T-helper 2 cell treated with Interferon-gamma antibody and Interleukin-4, amounts not matched to agents 5 μg/mL and 100 μg/mL, for 36 hours (primary cell): ENCODE measurements around the gene CFAP410.

Experiments used
- DNase-seq: peaks from one replicate; pipeline ENCODE4 v3.0.0; 2021; ENCODE audit warnings: low spot score
- H3K27ac Mint-ChIP-seq: one replicate; pipeline ENCODE4 v1.8.0; 2021; ENCODE audit warnings: mild to moderate bottlenecking, mixed read lengths
- H3K27me3 Mint-ChIP-seq: one replicate; pipeline ENCODE4 v1.8.0; 2021; ENCODE audit warnings: low read depth, mixed read lengths
- H3K36me3 Mint-ChIP-seq: one replicate; pipeline ENCODE4 v1.8.0; 2021; ENCODE audit warnings: low read depth, mixed read lengths
- H3K4me1 Mint-ChIP-seq: one replicate; pipeline ENCODE4 v1.8.0; 2021; ENCODE audit warnings: low read depth, mixed read lengths
- H3K4me3 Mint-ChIP-seq: one replicate; pipeline ENCODE4 v1.8.0; 2022; ENCODE audit warnings: mild to moderate bottlenecking, moderate library complexity, mixed read lengths
- H3K9me3 Mint-ChIP-seq: one replicate; pipeline ENCODE4 v1.8.0; 2021; ENCODE audit warnings: mixed read lengths

CFAP410 gene

DNA sequence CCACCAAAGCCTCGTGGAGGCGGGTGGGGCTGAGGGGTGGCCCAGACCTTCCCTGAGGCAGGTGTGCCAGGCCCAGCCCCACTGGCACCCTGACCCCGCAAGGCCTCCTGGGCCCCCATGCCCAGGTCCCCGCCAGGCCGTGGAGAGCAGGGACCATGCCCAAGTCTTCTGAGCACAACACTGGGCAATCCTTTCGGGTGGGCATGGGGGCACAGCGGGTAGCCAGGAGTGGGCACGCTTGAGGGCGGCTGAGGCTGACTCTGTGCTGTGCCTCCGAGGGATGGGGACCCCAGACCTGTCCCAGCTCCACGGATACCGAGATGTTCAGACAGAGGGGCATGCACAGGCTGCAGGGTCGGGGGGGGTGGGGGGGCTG, 12.9 kb downstream of the CFAP410 start:
- H3K9me3 Mint-ChIP-seq: no peaks in the 10 kb centered on the region
- H3K36me3 Mint-ChIP-seq: peaks cover 9% of the 10 kb centered on the region
- H3K4me3 Mint-ChIP-seq: no peak overlapping the region
- no peak overlapping the region for H3K27ac Mint-ChIP-seq
- no peak for DNase-seq
- H3K27me3 Mint-ChIP-seq: no peaks in the 10 kb centered on the region
- H3K4me1 Mint-ChIP-seq: no peaks in the 10 kb centered on the region

DNA sequence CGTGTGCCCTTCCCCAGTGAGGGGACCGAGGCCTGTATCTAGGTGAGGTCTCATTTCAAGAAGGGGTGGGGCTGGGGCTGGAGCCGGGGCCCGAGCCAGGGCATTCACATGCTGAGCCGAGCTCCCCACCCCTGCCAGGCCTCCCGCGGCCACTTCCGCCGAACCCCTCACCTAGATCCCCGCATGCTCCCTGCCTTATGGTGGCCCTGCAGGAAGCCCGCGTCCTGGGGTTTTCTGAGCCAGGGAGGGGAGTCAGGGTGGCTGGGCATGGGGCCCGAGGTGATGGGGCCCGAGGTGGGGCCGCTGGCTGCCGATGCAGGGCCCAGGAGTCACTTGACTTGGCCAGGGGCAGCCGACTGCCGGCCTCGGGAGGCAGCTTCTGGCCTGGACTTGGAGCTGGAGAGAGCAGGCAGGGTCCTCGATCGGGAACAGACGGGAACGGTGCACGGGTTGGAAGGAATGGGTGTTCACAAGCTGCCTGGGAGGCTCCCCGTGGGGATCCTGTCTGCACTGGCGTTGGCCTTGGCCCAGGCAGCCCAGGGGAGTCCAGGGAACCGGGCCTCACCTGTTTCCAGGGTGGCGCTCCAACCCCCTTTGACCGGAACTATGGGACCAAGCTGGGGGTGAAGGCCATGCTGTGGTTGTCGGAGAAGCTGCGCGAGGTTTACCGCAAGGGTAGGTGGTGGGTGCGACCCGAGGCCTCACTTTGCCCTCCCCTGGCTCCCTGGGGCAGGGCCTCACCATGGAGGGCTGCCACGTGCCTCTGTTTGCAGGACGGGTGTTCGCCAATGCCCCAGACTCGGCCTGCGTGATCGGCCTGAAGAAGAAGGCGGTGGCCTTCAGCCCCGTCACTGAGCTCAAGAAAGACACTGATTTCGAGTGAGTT, 13.6 kb downstream of the CFAP410 start:
- Mint-ChIP-seq H3K4me3 (no peak overlapping the region), H3K27me3 (no peaks in the 10 kb centered on the region), H3K9me3 (no peaks in the 10 kb centered on the region), H3K4me1 (no peaks in the 10 kb centered on the region), H3K36me3 (peaks cover 9% of the 10 kb centered on the region), H3K27ac (no peak overlapping the region)
- no peak for DNase-seq

DNA sequence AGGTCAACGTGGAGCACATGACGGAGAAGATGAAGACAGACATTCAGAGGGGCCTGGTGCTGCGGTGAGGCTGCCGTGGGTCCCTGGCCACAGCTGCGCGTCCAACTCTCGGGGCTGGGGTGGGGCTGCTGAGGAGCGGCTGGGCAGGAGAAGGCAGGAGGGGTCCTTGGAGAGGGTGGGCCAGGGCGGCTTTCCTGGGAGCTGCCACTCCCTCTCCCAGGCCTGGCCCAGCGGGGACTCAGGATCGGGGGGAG, 14.4 kb downstream of the CFAP410 start:
- Mint-ChIP-seq H3K36me3 (peaks cover 9% of the 10 kb centered on the region), H3K9me3 (no peaks in the 10 kb centered on the region)

DNA sequence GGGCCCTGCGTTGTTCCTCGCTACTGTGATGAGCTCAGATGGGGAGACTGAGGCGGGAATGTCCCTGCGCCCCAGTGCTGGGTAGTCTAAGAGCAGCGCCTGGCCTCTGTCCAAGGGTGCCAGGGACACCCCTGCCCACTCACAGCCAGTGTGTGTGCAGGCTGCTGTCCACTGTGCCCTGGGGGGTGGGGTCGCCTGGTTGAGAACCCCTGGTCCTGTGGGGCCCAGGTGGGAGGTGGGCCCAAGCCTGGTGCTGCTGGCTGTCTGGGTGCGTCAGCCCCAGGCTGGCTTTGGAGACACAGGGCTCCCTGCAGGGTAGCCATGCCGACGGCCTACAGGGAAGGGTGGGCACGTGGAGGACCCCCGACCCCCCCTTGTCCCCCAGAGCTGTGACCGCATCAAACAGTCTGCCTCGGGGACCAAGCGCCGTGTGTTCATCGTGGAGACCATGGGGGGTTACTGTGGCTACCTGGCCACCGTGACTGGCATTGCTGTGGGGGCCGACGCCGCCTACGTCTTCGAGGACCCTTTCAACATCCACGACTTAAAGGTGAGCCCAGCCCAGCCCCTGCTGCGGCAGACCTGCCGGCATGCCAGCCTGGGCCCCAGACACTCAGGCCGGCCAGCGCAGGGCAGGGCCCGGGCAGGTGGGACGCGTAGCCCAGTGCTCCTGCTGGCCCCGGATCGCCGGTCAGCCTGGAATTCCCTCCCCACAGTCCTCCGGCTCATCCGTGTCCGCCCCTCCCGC, 14.9 kb downstream of the CFAP410 start:
- no peak overlapping the region for H3K27ac Mint-ChIP-seq
- H3K9me3 Mint-ChIP-seq: no peaks in the 10 kb centered on the region
- peaks cover 10% of the 10 kb centered on the region for H3K36me3 Mint-ChIP-seq
- no peak overlapping the region for H3K4me3 Mint-ChIP-seq
- DNase-seq: no peak
- no peaks in the 10 kb centered on the region for H3K27me3 Mint-ChIP-seq
- H3K4me1 Mint-ChIP-seq: no peaks in the 10 kb centered on the region

More for the DNA sequence above, 14.4 kb downstream of the CFAP410 start:
- H3K4me3 Mint-ChIP-seq: no peak overlapping the region
- no peaks in the 10 kb centered on the region for H3K4me1 Mint-ChIP-seq
- H3K27ac Mint-ChIP-seq: no peak overlapping the region
- no peak for DNase-seq
- H3K27me3 Mint-ChIP-seq: no peaks in the 10 kb centered on the region

DNA sequence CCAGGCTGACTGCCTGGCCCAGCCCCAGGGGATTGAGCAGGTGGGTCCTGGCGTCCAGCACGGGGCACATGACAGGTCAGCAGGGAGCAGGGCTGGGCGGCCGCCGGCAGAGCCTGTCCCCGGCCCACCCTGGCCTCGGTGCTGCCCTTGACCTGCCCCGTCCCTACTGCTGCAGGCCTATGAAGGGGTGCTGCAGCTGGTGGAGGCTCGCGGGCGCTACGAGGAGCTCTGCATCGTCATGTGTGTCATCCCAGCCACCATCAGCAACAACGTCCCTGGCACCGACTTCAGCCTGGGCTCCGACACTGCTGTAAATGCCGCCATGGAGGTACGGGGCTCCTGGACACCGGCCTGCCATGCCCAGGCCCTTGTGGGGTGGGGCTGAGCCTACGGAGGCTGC, 15.6 kb downstream of the CFAP410 start:
- no peaks in the 10 kb centered on the region for H3K9me3 Mint-ChIP-seq
- H3K27me3 Mint-ChIP-seq: no peaks in the 10 kb centered on the region
- no peak overlapping the region for H3K4me3 Mint-ChIP-seq
- no peak overlapping the region for H3K27ac Mint-ChIP-seq
- DNase-seq: no peak
- H3K36me3 Mint-ChIP-seq: peaks cover 11% of the 10 kb centered on the region
- H3K4me1 Mint-ChIP-seq: no peaks in the 10 kb centered on the region

DNA sequence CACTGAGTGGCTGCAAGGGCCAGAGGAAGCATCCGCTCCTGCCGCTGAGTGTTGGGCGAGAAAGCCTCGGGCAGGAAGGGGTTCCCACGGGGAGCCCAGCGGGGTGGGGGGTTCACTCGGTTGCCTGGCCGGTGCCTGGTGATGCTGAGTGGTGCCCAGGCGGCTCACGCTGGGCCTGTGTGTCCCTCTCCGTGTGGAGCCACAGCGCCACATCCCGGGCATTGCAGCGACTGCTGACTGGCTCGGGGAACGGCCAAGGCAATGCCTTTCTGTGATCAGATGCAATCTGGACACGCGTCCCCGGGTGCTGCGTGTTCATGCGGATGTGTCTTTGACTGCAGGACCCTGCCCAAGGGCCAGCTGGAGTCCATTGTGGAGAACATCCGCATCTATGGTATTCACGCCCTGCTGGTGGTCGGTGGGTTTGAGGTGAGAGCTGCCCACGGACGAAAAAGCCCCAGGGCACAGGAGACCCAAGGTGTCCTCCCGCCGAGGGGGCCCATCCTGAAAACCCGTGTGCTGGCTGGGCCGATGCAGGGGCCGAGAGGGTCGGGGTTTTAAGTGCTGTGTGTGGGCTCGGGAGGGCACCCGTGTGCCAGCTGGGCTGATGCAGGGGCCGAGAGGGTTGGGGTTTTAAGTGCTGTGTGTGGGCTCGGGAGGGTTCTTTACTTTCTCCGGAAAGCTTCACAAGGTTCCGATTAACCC, 16.4 kb downstream of the CFAP410 start:
- Mint-ChIP-seq H3K4me1 (no peaks in the 10 kb centered on the region), H3K27ac (peak overlapping the region; percentile 41), H3K36me3 (peaks cover 11% of the 10 kb centered on the region), H3K9me3 (no peaks in the 10 kb centered on the region), H3K4me3 (no peak overlapping the region), H3K27me3 (no peaks in the 10 kb centered on the region)
- no peak for DNase-seq

DNA sequence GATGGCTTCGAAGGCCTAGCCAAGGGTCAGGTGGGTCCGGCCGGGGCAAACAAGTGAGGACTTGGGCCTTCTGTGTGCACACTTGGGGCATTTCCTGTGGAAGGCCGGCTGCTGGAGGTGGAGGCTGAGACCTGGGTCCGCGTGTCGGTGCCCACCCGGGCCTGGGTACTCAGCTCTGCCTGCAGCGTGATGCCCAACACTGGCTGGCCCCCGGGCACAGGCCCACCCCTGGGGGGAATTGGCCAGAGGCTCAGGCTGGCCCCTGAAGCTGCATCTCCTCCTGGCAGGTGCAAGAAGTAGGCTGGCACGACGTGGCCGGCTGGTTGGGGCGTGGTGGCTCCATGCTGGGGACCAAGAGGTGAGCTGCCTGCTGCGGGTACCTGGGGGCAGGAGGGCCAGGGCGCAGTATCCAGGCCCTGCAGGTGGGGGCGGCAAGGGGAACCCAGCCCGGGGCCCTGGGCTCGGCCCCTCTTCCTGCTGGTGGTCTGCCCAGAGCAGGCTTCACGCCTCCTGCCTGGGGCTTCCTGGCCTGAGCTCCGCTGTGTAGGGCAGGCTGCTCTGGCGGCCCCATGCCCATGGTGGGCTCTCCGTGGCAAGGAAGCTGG, 17.2 kb downstream of the CFAP410 start:
- H3K4me1 Mint-ChIP-seq: no peaks in the 10 kb centered on the region
- H3K36me3 Mint-ChIP-seq: peaks cover 11% of the 10 kb centered on the region
- H3K27me3 Mint-ChIP-seq: no peaks in the 10 kb centered on the region
- H3K9me3 Mint-ChIP-seq: no peaks in the 10 kb centered on the region
- no peak for DNase-seq
- H3K4me3 Mint-ChIP-seq: no peak overlapping the region
- H3K27ac Mint-ChIP-seq: no peak overlapping the region

DNA sequence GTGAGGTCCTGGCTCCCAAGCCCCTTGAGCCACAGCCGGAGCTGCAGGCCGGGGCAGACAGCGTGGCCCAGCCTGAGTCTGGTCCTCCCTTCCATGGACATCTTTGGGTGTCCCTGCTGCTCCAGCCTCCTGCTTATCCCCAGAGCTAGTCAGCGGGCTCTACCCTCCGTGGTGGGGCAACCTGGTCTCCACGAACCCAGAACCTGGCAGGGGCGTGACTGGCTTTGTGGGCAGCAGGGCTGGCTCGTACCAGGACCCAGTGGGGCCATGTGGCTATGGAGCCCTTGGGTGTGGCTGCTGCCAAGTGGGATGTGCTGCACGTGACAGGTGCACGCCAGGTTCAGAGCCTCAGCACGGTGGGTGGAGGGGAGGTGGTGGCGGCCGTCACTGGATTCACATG, 18.3 kb downstream of the CFAP410 start:
- no peaks in the 10 kb centered on the region for H3K4me1 Mint-ChIP-seq
- no peaks in the 10 kb centered on the region for H3K27me3 Mint-ChIP-seq
- peaks cover 15% of the 10 kb centered on the region for H3K36me3 Mint-ChIP-seq
- DNase-seq: no peak
- H3K9me3 Mint-ChIP-seq: no peaks in the 10 kb centered on the region
- H3K27ac Mint-ChIP-seq: no peak overlapping the region
- H3K4me3 Mint-ChIP-seq: no peak overlapping the region

DNA sequence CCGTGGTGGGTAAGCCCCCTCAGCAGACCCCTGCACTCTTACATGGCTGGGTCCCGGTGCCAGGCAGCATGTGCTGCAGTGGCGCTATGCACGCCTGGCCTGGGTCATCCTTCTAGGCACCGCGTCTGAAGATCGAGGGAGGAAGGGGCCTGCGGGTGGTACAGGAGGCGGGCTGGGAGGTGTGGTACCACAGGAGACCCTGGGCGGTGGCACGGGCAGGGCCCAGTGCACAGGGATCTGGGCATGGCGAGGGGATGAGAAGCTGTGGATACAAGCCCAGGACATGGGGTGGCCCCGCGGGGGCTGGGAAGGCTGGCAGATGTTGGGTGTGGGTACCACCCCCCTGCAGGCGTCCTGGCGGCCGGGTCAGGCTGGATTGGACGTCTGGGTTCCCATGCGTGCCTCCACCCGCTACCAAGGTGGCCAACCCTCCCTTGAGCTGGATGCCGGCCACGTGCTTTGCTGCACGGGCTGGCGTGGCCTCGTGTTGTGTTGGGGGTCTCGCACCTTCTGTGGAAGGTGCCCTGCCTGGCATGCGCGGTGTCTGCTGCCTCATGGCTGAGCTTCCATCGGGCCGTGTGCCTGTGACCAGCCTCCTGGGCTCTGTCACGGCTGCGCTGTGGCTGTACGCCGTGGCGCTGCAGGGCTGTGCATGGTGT, 19.7 kb downstream of the CFAP410 start:
- Mint-ChIP-seq H3K27ac (no peak overlapping the region), H3K27me3 (no peaks in the 10 kb centered on the region), H3K9me3 (no peaks in the 10 kb centered on the region), H3K4me3 (no peak overlapping the region), H3K4me1 (no peaks in the 10 kb centered on the region), H3K36me3 (peaks cover 12% of the 10 kb centered on the region)
- no peak for DNase-seq

DNA sequence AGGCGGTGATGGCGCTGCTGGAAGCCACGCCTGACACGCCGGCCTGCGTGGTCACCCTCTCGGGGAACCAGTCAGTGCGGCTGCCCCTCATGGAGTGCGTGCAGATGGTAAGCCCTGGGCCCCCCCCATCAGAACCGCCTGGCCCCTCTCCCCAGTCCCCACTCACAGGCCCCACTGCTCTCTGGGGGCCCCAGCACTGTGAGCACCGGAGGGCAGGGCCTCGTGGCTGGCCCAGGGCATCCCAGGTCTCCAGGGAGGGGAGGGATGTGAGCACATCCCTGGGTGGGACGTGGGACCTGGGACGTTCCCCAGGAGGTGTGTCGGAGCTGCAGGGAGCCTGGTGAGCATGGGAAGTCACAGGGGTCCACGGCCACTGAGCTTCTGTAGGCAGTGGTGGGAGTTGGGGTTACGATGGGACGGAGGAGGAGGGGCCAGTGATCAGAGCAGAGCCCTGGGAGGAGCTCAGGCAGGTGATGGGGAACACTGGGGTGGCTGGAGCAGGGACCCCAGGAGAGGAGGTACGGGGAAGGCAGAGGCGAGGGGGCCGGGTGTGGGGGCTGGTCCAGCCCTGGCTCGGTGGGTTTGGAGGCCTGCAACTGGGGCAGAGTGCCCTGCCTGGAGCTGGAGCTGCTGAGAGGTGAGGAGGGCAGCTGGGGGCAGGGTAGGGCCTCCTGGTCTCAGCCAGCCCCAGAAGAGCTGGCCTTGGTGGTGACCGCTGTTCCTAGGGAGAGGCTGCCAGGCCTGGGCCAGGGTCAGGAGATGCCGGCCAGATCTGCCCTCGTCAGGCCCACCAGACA, 20.5 kb downstream of the CFAP410 start:
- Mint-ChIP-seq H3K27ac (no peak overlapping the region), H3K36me3 (peaks cover 12% of the 10 kb centered on the region), H3K4me3 (no peak overlapping the region), H3K9me3 (no peaks in the 10 kb centered on the region), H3K4me1 (no peaks in the 10 kb centered on the region), H3K27me3 (no peaks in the 10 kb centered on the region)
- DNase-seq: no peak

DNA sequence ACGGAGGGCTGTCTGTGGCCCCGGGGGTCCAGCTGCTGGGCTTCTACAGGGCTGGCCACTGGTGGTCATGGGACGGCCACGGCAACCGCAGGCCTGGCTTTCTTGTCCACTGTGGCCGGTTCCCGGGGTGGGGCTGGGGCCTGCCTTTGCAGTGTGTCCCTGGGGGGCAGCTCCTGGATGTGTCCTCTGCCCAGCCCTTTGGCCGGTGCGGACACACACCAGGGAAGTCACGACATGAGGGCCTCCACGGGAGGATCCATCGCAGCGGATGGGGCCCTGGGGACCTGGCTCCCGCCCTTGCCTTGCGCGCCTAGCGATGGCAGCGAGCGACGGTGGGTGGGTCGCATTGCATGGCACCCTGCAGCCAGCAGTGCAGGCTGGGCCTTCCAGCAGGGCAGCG, 21.3 kb downstream of the CFAP410 start:
- H3K27me3 Mint-ChIP-seq: no peaks in the 10 kb centered on the region
- no peak overlapping the region for H3K4me3 Mint-ChIP-seq

DNA sequence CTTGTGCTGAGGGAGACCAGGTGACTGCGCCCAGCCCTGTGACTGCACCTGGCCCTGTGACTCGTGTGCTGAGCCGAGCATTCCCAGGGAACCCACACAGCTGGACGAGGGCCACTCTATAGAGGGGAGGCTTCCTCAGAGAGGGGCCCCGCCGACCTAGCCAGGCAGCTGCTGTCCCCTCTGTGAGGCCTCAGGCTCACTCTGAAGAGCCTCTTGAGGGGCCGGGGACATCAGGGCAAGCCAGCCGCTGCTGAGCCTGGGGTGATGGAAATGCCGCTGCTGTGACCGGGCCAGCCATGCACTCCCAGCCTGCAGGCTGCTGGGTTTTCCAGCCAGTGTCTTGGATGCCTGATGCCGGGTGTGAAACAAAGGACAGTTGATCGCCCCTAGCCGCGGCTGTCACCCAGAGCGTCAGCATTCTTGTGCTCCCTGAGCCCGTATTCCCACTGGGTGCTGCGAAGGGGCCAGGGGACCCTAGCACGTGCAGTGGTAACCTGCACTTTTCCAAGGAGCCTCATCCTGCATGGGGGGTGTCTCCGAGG, 21.9 kb downstream of the CFAP410 start:
- DNase-seq: no peak
- H3K4me1 Mint-ChIP-seq: no peaks in the 10 kb centered on the region
- H3K27ac Mint-ChIP-seq: no peak overlapping the region
- no peaks in the 10 kb centered on the region for H3K9me3 Mint-ChIP-seq
- no peaks in the 10 kb centered on the region for H3K27me3 Mint-ChIP-seq
- H3K4me3 Mint-ChIP-seq: no peak overlapping the region
- H3K36me3 Mint-ChIP-seq: peaks cover 8% of the 10 kb centered on the region

More for the DNA sequence above, 21.3 kb downstream of the CFAP410 start:
- Mint-ChIP-seq H3K27ac (no peak overlapping the region), H3K9me3 (no peaks in the 10 kb centered on the region), H3K36me3 (peaks cover 7% of the 10 kb centered on the region), H3K4me1 (no peaks in the 10 kb centered on the region)
- no peak for DNase-seq
